Activated naive CD4-positive, alpha-beta T cell treated with anti-CD3 and anti-CD28 coated beads, Interleukin-2, amount 10 ng/mL, durations not matched to agents 7 days and 5 days (primary cell): ENCODE data around the gene SERPINA5.
"Not testable (repeated sequence)": the region's sequence is repeated elsewhere in the genome, so short reads cannot be mapped to it uniquely, and the experiment has no call there.

Source experiments
- CTCF ChIA-PET: fragments of 350-600 bp; sonication (Branson Sonifier 250); formaldehyde crosslinking; loops from one replicate; lab custom pipeline; 2021; ENCODE audit warnings: antibody characterized with exemption; lab: Charles Lee
- DNase-seq: peaks from one replicate; pipeline ENCODE4 v3.0.0-alpha.2; 2020
- H3K27ac Mint-ChIP-seq: one replicate; pipeline ENCODE4 v1.8.0; 2021; ENCODE audit warnings: mild to moderate bottlenecking, moderate library complexity, mixed read lengths
- H3K27me3 Mint-ChIP-seq: one replicate; pipeline ENCODE4 v1.8.0; 2021; ENCODE audit warnings: mild to moderate bottlenecking, mixed read lengths
- H3K36me3 Mint-ChIP-seq: one replicate; pipeline ENCODE4 v1.8.0; 2021; ENCODE audit warnings: mixed read lengths
- H3K4me1 Mint-ChIP-seq: one replicate; pipeline ENCODE4 v1.8.0; 2021; ENCODE audit warnings: mixed read lengths
- H3K4me3 Mint-ChIP-seq: one replicate; pipeline ENCODE4 v1.8.0; 2021; ENCODE audit warnings: mild to moderate bottlenecking, moderate library complexity, mixed read lengths
- H3K9me3 Mint-ChIP-seq: one replicate; pipeline ENCODE4 v1.8.0; 2021; ENCODE audit warnings: mixed read lengths

The SERPINA5 gene

DNA sequence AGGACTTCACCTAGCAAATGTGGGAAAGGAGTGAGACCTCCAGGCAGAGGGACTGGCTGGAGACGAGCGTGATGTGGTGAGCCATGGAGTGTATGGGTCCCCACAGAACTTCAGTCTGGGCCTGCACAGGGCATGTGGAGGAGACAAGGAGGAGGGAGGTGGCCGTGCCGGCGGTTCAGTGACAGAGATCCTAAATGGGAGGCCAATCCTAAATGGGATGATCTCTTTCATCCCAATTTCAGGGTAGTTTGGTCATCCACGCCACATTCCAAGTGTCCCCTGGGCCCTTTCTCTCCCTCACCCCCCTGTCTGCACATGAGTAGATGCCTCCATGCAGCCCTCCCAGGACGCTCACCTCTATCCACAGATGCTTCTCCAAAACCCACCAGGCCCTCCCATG, 13.2 kb downstream of the SERPINA5 start:
- CTCF ChIA-PET, result no interaction called here
- Mint-ChIP-seq H3K27ac (no peak overlapping the region), H3K9me3 (no peaks in the 10 kb centered on the region), H3K27me3 (peaks cover 5% of the 10 kb centered on the region), H3K36me3 (no peaks in the 10 kb centered on the region), H3K4me3 (no peak overlapping the region), H3K4me1 (no peaks in the 10 kb centered on the region)
- no peak for DNase-seq

DNA sequence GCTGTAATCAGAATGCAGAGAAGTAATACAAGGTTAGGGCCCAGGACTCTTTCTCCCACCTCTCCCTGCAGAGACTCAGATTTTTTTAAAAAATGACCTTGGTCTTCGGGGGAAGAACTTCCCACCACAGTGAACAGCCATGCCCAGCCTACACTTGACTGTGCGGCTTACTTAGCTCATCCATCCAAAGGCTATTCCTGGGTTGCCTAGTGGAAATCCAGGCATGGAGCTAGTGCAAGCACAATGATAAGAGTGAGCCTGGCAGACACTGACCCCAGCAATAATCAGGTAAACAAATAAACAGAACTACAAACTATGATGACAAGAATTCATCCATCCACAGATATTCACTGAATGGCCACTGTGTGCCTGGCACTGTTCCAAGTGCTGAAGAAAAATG, 14.7 kb downstream of the SERPINA5 start:
- Mint-ChIP-seq H3K36me3 (no peaks in the 10 kb centered on the region), H3K27ac (no peak overlapping the region), H3K4me1 (no peaks in the 10 kb centered on the region), H3K9me3 (no peaks in the 10 kb centered on the region), H3K4me3 (no peak overlapping the region), H3K27me3 (peaks cover 8% of the 10 kb centered on the region)
- no peak for DNase-seq
- CTCF ChIA-PET, result no interaction called here

DNA sequence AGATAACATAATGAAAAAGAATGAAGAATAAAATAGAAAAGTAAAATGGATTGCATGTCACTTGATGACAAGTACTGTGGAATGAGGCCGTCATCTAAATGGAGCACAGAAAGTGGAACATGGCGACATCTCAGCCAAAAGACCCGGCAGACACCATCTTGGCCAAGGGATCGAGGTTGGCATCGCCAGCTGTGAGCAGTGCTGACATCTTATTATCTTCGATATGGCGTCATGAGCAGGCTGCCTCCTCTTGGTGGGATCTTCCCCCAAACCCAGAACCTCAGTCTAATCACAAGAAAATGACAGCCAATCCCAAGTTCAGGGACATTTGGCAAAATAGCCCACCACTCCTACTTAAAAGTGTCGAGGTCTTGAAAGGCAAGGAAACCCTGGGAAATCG, 15.1 kb downstream of the SERPINA5 start:
- H3K9me3 Mint-ChIP-seq, result no peaks in the 10 kb centered on the region
- no peaks in the 10 kb centered on the region for H3K4me1 Mint-ChIP-seq
- H3K36me3 Mint-ChIP-seq, result no peaks in the 10 kb centered on the region
- H3K27ac Mint-ChIP-seq, result no peak overlapping the region
- CTCF ChIA-PET, result no interaction called here
- no peak overlapping the region for H3K4me3 Mint-ChIP-seq
- peaks cover 10% of the 10 kb centered on the region for H3K27me3 Mint-ChIP-seq
- no peak for DNase-seq

DNA sequence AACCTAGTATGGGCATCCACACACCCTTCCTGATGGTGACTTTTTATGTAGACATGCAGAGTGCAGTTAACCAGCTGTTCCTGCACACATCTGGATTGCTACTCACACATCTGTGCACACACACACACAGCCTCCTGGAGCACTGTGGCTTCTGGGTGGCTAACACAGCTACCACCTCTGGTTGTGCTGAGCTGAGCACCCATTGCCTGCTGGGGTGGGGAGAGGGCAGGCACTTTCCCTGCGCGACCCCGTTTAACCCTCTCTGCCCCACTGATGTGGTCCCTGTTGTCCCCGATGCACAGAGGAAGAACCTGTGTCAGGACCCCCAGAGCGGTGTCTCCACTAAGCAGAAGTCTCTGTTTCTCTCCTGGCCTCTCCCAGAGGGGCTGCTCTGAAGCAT, 16.6 kb downstream of the SERPINA5 start:
- Mint-ChIP-seq H3K9me3 (no peaks in the 10 kb centered on the region), H3K27ac (no peak overlapping the region), H3K36me3 (no peaks in the 10 kb centered on the region), H3K4me3 (no peak overlapping the region), H3K27me3 (peaks cover 10% of the 10 kb centered on the region), H3K4me1 (no peaks in the 10 kb centered on the region)
- CTCF ChIA-PET, result interaction anchor here (0.7 kb wide), 1 partner anchor 360 kb away, joined by 4 read pairs; no protein-coding TSS in a partner anchor
- no peak for DNase-seq

DNA sequence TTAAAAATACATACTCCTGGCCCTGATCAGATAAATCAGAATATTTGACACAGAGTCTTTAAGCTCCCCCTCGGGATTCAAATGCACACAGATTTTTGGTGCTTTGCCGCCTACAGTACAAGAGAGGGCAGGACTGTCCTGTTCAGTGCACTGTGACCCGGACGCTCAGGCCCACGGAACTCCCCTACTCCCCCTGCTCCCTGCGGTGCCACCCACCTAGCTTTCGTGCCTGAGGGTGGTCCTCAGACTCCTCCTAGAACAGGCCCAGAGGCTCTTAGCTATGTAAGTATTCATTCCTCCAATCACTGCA, 17.2 kb downstream of the SERPINA5 start:
- no peak for DNase-seq
- CTCF ChIA-PET, result interaction anchor here (0.6 kb wide), 1 partner anchor 630 kb away, joined by 4 read pairs; no protein-coding TSS in a partner anchor
- Mint-ChIP-seq H3K4me1 (no peaks in the 10 kb centered on the region), H3K36me3 (no peaks in the 10 kb centered on the region), H3K27me3 (peaks cover 10% of the 10 kb centered on the region), H3K4me3 (no peak overlapping the region), H3K9me3 (no peaks in the 10 kb centered on the region), H3K27ac (no peak overlapping the region)

DNA sequence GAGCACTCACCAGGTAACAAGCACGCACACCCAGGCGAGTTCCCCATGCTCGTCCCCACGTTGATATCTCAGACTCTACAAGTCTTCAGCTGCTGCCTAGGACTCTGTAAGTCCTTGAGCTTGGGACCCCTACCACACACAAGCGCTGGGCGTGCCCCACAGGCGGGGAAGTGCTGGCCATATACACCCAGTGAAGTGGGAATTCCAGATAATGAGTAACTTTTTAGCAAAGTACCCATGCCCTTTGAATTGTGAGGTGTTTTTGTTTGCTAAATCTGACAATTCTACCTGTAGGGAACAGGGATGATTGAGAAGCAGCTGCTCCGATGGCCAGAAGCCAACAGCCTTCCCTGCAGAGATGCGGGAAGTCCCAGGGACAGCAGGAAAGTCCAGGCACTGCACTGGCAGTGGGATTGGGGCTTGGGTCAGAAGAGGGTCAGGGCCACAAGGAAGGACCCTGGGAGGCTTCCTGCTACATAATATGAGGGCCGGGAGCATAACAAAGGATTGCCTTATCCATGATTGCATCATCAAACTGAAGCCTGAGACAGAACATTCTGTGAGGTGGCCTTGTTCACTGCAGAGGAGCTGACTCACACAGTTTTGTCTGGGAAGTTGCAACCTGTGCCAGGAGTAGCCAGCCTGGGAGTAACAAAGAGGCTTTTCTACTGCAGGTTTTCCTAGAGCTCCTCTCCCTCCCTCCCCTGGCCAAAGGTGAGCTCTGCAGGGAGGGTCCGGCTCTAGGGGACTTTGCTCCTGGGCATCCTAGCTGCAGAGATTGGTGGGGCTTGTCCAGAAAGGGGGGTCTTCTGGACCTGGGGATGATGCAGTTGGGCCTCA, 17.8 kb downstream of the SERPINA5 start:
- H3K4me3 Mint-ChIP-seq, result no peak overlapping the region
- H3K4me1 Mint-ChIP-seq, result no peaks in the 10 kb centered on the region
- H3K27ac Mint-ChIP-seq, result no peak overlapping the region
- H3K27me3 Mint-ChIP-seq, result peaks cover 10% of the 10 kb centered on the region
- CTCF ChIA-PET, result interaction anchor here (0.6 kb wide), 1 partner anchor 631 kb away, joined by 4 read pairs; no protein-coding TSS in a partner anchor
- H3K36me3 Mint-ChIP-seq, result no peaks in the 10 kb centered on the region
- no peaks in the 10 kb centered on the region for H3K9me3 Mint-ChIP-seq
- DNase-seq, result no peak

DNA sequence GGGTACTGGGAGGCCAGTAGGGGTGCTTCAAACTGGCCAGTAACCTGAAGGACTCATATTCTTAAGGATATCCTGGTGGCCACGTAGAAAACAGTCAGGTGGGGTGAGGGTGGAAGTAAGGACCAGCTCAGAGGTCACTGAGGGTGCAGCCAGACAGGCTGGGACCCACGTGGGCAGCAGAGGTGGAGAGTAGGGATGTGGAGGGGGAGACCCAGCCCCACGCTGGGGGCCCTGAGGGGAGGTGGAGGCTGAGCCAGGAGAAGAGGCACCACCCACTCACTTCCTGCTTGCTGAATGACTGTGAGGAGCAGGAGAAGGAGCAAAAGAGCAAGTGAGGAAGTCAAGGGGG, 18.4 kb downstream of the SERPINA5 start:
- Mint-ChIP-seq H3K27ac (no peak overlapping the region), H3K9me3 (no peaks in the 10 kb centered on the region), H3K27me3 (peaks cover 7% of the 10 kb centered on the region), H3K36me3 (no peaks in the 10 kb centered on the region), H3K4me3 (no peak overlapping the region), H3K4me1 (no peaks in the 10 kb centered on the region)
- no peak for DNase-seq
- CTCF ChIA-PET, result no interaction called here

DNA sequence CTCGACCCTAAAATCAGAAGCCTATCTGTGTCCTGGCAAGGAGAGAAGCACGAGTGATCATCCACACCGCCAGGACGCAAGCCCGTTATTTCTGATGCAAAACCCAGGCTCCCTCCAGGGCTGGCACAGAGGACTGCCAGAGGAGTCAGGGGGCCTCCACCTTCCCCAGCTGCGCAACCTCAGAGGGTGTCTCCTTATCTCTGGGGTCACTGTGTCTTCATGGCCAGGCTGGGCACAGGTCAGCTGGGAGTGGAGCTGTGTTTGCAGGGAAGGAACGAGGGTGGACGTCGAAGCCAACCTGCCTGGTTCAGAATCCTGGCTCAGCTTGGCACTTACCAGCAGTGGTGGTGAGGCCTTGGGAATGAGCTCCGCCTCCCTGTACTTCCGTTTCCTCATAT, 18.9 kb downstream of the SERPINA5 start:
- H3K4me3 Mint-ChIP-seq, result no peak overlapping the region
- peaks cover 5% of the 10 kb centered on the region for H3K27me3 Mint-ChIP-seq
- H3K4me1 Mint-ChIP-seq, result no peaks in the 10 kb centered on the region
- no peaks in the 10 kb centered on the region for H3K9me3 Mint-ChIP-seq
- no peak overlapping the region for H3K27ac Mint-ChIP-seq
- H3K36me3 Mint-ChIP-seq, result no peaks in the 10 kb centered on the region
- CTCF ChIA-PET, result no interaction called here
- DNase-seq, result no peak

DNA sequence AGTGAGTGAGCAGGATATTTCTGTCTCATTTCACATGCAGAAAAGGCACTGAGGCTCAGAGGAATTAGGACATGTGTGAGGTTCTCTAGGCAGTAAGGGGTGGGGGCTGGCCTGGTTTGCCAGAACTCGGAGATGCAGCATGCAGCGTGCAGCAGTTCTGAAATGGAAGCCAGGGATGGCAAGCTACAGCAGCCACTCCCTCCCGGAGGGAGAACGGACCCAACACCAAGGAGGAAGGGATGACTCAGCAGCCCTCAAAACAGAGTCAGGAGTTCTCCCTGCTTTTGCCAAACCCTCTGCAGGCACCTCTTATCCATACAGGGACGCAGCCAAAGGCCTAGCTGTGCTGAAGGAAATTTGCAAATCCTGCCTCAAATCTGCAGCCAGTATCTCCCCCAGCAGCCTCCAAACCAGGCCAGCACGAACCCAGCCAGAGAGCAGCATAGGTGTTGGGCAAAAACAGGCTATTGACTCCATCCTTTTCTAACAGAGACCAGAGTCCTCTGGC, 20.7 kb downstream of the SERPINA5 start:
- H3K27ac Mint-ChIP-seq, result no peak overlapping the region
- H3K36me3 Mint-ChIP-seq, result no peaks in the 10 kb centered on the region
- H3K9me3 Mint-ChIP-seq, result no peaks in the 10 kb centered on the region
- peaks cover 9% of the 10 kb centered on the region for H3K27me3 Mint-ChIP-seq
- no peaks in the 10 kb centered on the region for H3K4me1 Mint-ChIP-seq
- CTCF ChIA-PET, result no interaction called here
- no peak for DNase-seq
- no peak overlapping the region for H3K4me3 Mint-ChIP-seq

DNA sequence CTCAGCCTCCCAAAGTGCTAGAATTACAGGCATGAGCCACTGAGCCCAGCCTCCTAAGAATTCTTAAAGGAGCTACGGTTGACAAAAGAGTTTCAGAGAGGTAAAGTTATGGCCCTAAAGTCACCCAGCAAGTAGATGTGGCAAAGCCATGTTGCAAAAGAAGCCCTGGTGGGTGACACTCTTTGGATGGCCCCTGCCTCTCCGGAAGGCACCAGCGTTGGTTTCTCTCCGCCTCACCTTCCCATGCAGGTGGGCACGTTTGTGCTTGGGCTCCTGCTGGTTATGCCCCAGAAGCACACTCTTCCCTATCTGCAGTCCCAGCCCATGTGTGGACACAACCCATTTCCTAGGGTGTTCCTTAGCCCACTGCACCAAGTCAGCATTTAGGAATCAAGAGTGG, 21.5 kb downstream of the SERPINA5 start:
- no peaks in the 10 kb centered on the region for H3K36me3 Mint-ChIP-seq
- no peak overlapping the region for H3K27ac Mint-ChIP-seq
- peaks cover 10% of the 10 kb centered on the region for H3K27me3 Mint-ChIP-seq
- no peaks in the 10 kb centered on the region for H3K4me1 Mint-ChIP-seq
- no peaks in the 10 kb centered on the region for H3K9me3 Mint-ChIP-seq
- no peak overlapping the region for H3K4me3 Mint-ChIP-seq
- CTCF ChIA-PET, result no interaction called here
- no peak for DNase-seq

DNA sequence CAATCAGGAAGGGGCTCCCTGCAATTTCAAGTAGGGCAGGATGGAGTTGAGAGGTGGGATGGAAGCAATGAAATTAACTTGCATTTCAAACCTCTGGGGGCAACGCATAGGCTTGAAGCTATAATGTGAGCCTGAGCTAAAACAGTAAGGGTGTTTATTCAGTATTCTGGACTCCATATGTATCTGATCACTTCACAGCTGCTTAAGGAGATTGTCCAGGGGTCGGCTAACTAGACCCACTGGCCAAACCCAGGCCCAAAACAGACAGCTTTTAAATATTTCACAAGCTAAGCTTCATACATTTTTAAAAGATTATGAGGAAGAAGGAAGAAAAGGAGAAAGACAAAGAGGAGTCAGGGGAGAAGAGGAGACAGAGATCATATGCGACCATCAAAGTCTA, 24.1 kb downstream of the SERPINA5 start:
- Mint-ChIP-seq H3K27ac (no peak overlapping the region), H3K4me1 (no peaks in the 10 kb centered on the region), H3K9me3 (no peaks in the 10 kb centered on the region), H3K4me3 (no peak overlapping the region), H3K36me3 (no peaks in the 10 kb centered on the region), H3K27me3 (peaks cover 10% of the 10 kb centered on the region)
- CTCF ChIA-PET, result interaction anchor here (2.0 kb wide), 1 partner anchor 56 kb away, joined by 6 read pairs; no protein-coding TSS in a partner anchor
- no peak for DNase-seq

DNA sequence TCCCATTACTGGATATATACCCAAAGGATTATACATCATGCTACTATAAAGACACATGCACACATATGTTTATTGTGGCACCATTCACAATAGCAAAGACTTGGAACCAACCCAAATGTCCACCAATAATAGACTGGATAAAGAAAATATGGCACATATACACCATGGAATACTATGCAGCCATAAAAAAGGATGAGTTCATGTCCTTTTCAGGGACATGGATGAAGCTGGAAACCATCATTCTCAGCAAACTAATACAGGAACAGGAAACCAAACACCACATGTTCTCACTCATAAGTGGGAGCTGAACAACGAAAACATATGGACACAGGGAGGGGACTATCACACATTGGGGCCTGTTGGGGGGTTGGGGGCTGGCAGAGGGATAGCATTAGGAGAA, 27.7 kb downstream of the SERPINA5 start:
- H3K9me3 Mint-ChIP-seq, H3K4me3 Mint-ChIP-seq, CTCF ChIA-PET, H3K4me1 Mint-ChIP-seq, DNase-seq, H3K27me3 Mint-ChIP-seq, H3K36me3 Mint-ChIP-seq, H3K27ac Mint-ChIP-seq: not testable (repeated sequence)

DNA sequence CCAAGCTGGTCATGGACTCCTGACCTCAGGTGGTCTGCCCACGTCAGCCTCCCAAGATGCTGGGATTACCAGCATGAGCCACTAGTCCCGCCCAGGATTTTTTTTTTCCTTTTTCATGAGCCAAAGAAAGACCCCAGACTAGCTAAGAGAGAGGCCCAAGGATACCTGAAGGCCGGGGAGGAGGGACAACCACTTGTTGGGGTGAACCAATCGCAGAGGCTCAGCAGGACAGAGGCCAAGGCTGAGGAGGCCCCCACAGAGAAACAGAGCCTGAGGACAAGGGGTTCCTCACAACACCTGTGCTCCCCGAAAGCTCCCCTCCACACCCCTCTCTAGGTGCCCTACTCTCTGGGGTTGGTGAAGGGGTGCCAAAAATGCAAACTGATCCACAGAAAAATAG, 30.0 kb downstream of the SERPINA5 start:
- Mint-ChIP-seq H3K9me3 (no peaks in the 10 kb centered on the region), H3K36me3 (no peaks in the 10 kb centered on the region), H3K27ac (no peak overlapping the region), H3K4me3 (no peak overlapping the region), H3K4me1 (no peaks in the 10 kb centered on the region), H3K27me3 (peaks cover 6% of the 10 kb centered on the region)
- peak; percentile 1 for DNase-seq
- CTCF ChIA-PET, result no interaction called here

DNA sequence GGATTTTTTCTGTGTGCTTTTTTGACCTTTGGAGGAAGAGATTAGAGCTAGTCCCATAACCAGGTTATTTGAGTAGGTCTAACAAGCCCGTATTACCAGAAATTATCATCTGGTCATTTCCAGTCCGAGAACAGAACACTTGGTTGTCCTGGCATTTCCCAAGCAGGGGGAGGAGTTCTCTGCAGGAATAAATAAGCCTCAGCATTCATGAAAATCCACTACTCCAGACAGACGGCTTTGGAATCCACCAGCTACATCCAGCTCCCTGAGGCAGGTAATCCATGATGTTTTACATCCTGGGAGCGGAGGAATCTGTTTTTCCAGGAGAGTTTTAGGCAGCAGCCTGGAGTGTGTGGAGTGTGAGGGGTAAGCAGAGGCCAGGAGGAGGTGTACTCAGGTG, 30.9 kb downstream of the SERPINA5 start, which contains the start of gene SERPINA3:
Gene SERPINA3, plus strand, starts transcription at position 218 of the 400 bp plus-strand sequence. CDS start 2,051 bp downstream, outside the sequence.
- Mint-ChIP-seq H3K4me3 (no peak within 1 kb of the TSS), H3K4me1 (no peaks in the 10 kb centered on the region)
- DNase-seq, result no peak

More for the DNA sequence above, 30.9 kb downstream of the SERPINA5 start, which contains the start of gene SERPINA3:
- no peaks in the 10 kb centered on the region for H3K27me3 Mint-ChIP-seq
- H3K27ac Mint-ChIP-seq, result no peak within 1 kb of the TSS
- H3K9me3 Mint-ChIP-seq, result peaks cover 6% of the 10 kb centered on the region
- H3K36me3 Mint-ChIP-seq, result no peaks in the 10 kb centered on the region
- CTCF ChIA-PET, result no interaction called here
